Endothelial cell of umbilical vein (primary cell): ENCODE data around the gene GALNT13. TPM values are rescaled to one million over a fixed set of nuclear protein-coding genes. Genes with fewer than 3 reads are reported as not detected.

ENCODE experiments used
- BruUV-seq: library from RNA; stranded (reverse); fragments of 400-500 nt; replicated peaks from 2 replicates; lab custom pipeline; 2021; lab: Mats Ljungman, UMichigan
- CTCF ChIA-PET: fragments of 300-600, 350-600 bp; sonication (Branson Sonifier 250); formaldehyde crosslinking; loops from one replicate; lab custom pipeline; 2021; ENCODE audit warnings: antibody characterized with exemption, inconsistent platforms; lab: Charles Lee
- POLR2A ChIA-PET: fragments of 300-600, 350-600 bp; sonication (Branson Sonifier 250); formaldehyde crosslinking; loops from one replicate; lab custom pipeline; 2021; ENCODE audit warnings: antibody characterized with exemption, inconsistent platforms; lab: Charles Lee
- DNase-seq: peaks from one replicate; pipeline ENCODE4 v3.0.0-alpha.2; 2011; ENCODE audit warnings: low read depth, low spot score
- FAIRE-seq: peaks from 2 replicates; lab custom pipeline; 2011; peaks lifted over from hg19 to GRCh38; lab: Jason Lieb, UNC
- H2AFZ ChIP-seq: 2 replicates; pipeline ENCODE4 v1.6.0; 2012; ENCODE audit warnings: low read depth, low read length, control low read depth, inconsistent platforms
- H3K27ac ChIP-seq: 2 replicates; pipeline ENCODE4 v1.5.1; 2011; ENCODE audit warnings: low read depth, mild to moderate bottlenecking, control low read depth, low read length, moderate library complexity; ENCODE audit not compliant: insufficient read depth
- H3K27me3 ChIP-seq, 2 experiments: 2 replicates each; pipeline versions ENCODE4 v1.6.0 to v1.6.1; 2011; ENCODE audit warnings: low read length in 2 of 2, mixed read lengths in 1 of 2; ENCODE audit not compliant: control insufficient read depth in 2 of 2, insufficient read depth in 2 of 2
- H3K36me3 ChIP-seq, 2 experiments: 2 replicates in 1 of 2; 3 replicates in 1 of 2; pipeline ENCODE4 v1.5.1; 2011; ENCODE audit warnings: low read length in 2 of 2, mild to moderate bottlenecking in 1 of 2, moderate library complexity in 1 of 2; ENCODE audit not compliant: control insufficient read depth in 2 of 2, insufficient read depth in 2 of 2; ENCODE audit errors: extremely low read depth in 1 of 2
- H3K4me1 ChIP-seq: 3 replicates; pipeline ENCODE4 v1.5.1; 2011; ENCODE audit warnings: mild to moderate bottlenecking, low read length; ENCODE audit not compliant: control insufficient read depth, insufficient read depth; ENCODE audit errors: extremely low read depth
- H3K4me2 ChIP-seq: 2 replicates; pipeline ENCODE4 v1.6.1; 2011; ENCODE audit warnings: low read length, control low read depth, mixed read lengths; ENCODE audit not compliant: insufficient read depth
- H3K4me3 ChIP-seq, 3 experiments: fragments of 200-600 bp in 1 of 3; sonication (generic), shearing (Covaris generic) in 1 of 3; replicated peaks in 1 of 3; 2 replicates each; pipeline ENCODE4 v1.5.1; 2011 to 2016; ENCODE audit warnings: control low read depth in 3 of 3, low read length in 3 of 3, mild to moderate bottlenecking in 2 of 3, inconsistent platforms in 1 of 3, low read depth in 1 of 3, moderate library complexity in 1 of 3; ENCODE audit not compliant: insufficient read depth in 1 of 3
- H3K79me2 ChIP-seq: 2 replicates; pipeline ENCODE4 v1.6.0; 2012; ENCODE audit warnings: low read length, inconsistent platforms; ENCODE audit not compliant: control insufficient read depth, insufficient read depth
- H3K9ac ChIP-seq: replicated peaks from 2 replicates; pipeline ENCODE3; 2011; ENCODE audit warnings: low read length, control low read depth; ENCODE audit not compliant: insufficient read depth; ENCODE audit errors: extremely low read depth
- H3K9me1 ChIP-seq: replicated peaks from 3 replicates; pipeline ENCODE4 v1.6.0; 2011; ENCODE audit warnings: mild to moderate bottlenecking, low read length; ENCODE audit not compliant: control insufficient read depth, insufficient read depth; ENCODE audit errors: extremely low read depth
- H3K9me3 ChIP-seq: replicated peaks from 2 replicates; pipeline ENCODE4 v1.5.1; 2012; ENCODE audit warnings: low read length, inconsistent platforms; ENCODE audit not compliant: control insufficient read depth, insufficient read depth
- H4K20me1 ChIP-seq: replicated peaks from 2 replicates; pipeline ENCODE3; 2011; ENCODE audit warnings: mild to moderate bottlenecking, low read length; ENCODE audit not compliant: control insufficient read depth, insufficient read depth; ENCODE audit errors: extremely low read depth
- EZH2 ChIP-seq: IDR thresholded peaks from 2 replicates; pipeline ENCODE4 v1.6.1; 2012; ENCODE audit warnings: borderline replicate concordance, low read depth, mild to moderate bottlenecking, moderate library complexity, low read length, inconsistent platforms; ENCODE audit not compliant: severe bottlenecking
- FOS ChIP-seq: IDR thresholded peaks from 2 replicates; pipeline ENCODE4 v1.6.1; 2011; ENCODE audit warnings: mild to moderate bottlenecking, low read length, moderate library complexity, borderline replicate concordance; ENCODE audit not compliant: insufficient read depth
- GATA2 ChIP-seq: IDR thresholded peaks from 2 replicates; pipeline ENCODE4 v1.7.0; 2011; ENCODE audit warnings: low read depth, mild to moderate bottlenecking, moderate library complexity, mixed read lengths, low read length; ENCODE audit not compliant: insufficient read length, insufficient read depth
- JUN ChIP-seq: IDR thresholded peaks from 2 replicates; pipeline ENCODE4 v1.6.1; 2011; ENCODE audit warnings: borderline replicate concordance, low read depth; ENCODE audit not compliant: insufficient read length, insufficient read depth
- MYC ChIP-seq: IDR thresholded peaks from one replicate; pipeline ENCODE4 v1.6.1; 2011; ENCODE audit warnings: mild to moderate bottlenecking, low read depth, low read length
- POLR2A ChIP-seq: IDR thresholded peaks from 2 replicates; pipeline ENCODE4 v1.6.1; 2012; ENCODE audit warnings: low read depth, mild to moderate bottlenecking, control low read depth, low read length
- POLR2AphosphoS5 ChIP-seq: IDR thresholded peaks from 2 replicates; pipeline ENCODE4 v1.6.1; 2012; ENCODE audit warnings: low read depth, mild to moderate bottlenecking, control low read depth, low read length, moderate library complexity; ENCODE audit not compliant: insufficient read depth
- dilution Hi-C: fragments of 300-500 bp; cut with MboI; formaldehyde crosslinking; loops from one replicate; pipeline ENCODE4 v1.15.0; 2019; ENCODE audit warnings: low sequenced_read_pairs; ENCODE audit not compliant: extremely low pct_ligation_motif_present
- intact Hi-C: fragments of 100-400 bp; cut with micrococcal nuclease; formaldehyde crosslinking; loops from one replicate; pipeline ENCODE4 v1.10.0; 2022
- polyA plus RNA-seq, 4 experiments: library from polyadenylated mRNA; depleted of rRNA in 3 of 4; stranded (reverse) in 3 of 4; unstranded in 1 of 4; fragments of >200 nt; gene quantifications; 2 replicates each; pipeline versions ENCODE4 v1.2.1 to v1.2.3, GENCODE V29; 2011 to 2012; ENCODE audit warnings: missing spikeins in 1 of 4
- total RNA-seq: library from RNA; stranded (reverse); gene quantifications from 2 replicates; pipeline ENCODE4 v1.2.3, GENCODE V29; 2021
- TF ChIP-seq, protein P1 (sequence below), 2 donors: IDR thresholded peaks; 1 replicate in 1 of 2; 2 replicates in 1 of 2; pipeline ENCODE4 v1.5.1; 2011; ENCODE audit warnings: low read length in 2 of 2, mild to moderate bottlenecking in 2 of 2, moderate library complexity in 2 of 2, control low read depth in 1 of 2, inconsistent platforms in 1 of 2, low read depth in 1 of 2; ENCODE audit not compliant: insufficient read depth in 1 of 2; ENCODE audit errors: extremely low read depth in 1 of 2
- TF ChIP-seq, protein P2 (sequence below): IDR thresholded peaks from 2 replicates; pipeline ENCODE4 v1.6.1; 2011; ENCODE audit not compliant: insufficient read depth, insufficient read length

Gene GALNT13
- total and polyA plus RNA-seq, 2 donors (not counting 3 experiments of a cell fraction or from before 2014, with no cell fraction given): 0.06 TPM; not detected in 1

DNA sequence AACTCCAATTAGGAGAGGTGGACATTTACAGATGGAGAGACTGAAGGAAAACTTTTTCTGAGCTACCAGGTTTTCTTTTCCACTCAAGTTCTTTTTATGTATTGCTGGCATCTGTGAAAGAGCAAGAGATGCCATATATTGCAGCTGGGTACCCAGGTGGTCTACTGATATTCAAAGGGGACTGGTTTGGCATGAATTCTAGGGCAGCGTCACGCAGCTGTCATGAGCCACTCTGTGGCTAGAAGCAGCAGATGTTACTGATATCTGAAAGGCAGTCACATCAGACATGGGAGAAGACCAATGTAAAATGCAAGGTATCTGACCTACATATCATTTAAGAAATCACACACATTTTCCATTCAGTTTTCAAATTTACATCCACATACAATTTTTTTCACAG is 408.8 kb downstream of the GALNT13 start:
- intact Hi-C loops: no loop called here

More for the DNA sequence above, 408.8 kb downstream of the GALNT13 start:
- no peak for FAIRE-seq
- Histone ChIP-seq H3K9me3 (no peaks in the 10 kb centered on the region), H3K4me3 (no peak overlapping the region), H3K4me1 (no peaks in the 10 kb centered on the region), H4K20me1 (no peaks in the 10 kb centered on the region), H3K27ac (no peak overlapping the region), H3K79me2 (no peaks in the 10 kb centered on the region), H3K9ac (no peak overlapping the region), H2AFZ (no peak overlapping the region), H3K9me1 (no peaks in the 10 kb centered on the region), H3K27me3 (no peaks in the 10 kb centered on the region), H3K36me3 (no peaks in the 10 kb centered on the region), H3K4me2 (no peak overlapping the region)
- DNase-seq: no peak
- ChIA-PET CTCF (no interaction called here), POLR2A (no interaction called here)
- BruUV-seq: no TSS peak
- dilution Hi-C loops: no loop called here
- no peak for TF ChIP-seq GATA2
- no peak for TF ChIP-seq EZH2
- TF ChIP-seq, protein P1, sequence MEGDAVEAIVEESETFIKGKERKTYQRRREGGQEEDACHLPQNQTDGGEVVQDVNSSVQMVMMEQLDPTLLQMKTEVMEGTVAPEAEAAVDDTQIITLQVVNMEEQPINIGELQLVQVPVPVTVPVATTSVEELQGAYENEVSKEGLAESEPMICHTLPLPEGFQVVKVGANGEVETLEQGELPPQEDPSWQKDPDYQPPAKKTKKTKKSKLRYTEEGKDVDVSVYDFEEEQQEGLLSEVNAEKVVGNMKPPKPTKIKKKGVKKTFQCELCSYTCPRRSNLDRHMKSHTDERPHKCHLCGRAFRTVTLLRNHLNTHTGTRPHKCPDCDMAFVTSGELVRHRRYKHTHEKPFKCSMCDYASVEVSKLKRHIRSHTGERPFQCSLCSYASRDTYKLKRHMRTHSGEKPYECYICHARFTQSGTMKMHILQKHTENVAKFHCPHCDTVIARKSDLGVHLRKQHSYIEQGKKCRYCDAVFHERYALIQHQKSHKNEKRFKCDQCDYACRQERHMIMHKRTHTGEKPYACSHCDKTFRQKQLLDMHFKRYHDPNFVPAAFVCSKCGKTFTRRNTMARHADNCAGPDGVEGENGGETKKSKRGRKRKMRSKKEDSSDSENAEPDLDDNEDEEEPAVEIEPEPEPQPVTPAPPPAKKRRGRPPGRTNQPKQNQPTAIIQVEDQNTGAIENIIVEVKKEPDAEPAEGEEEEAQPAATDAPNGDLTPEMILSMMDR (IDR thresholded peaks at IDR 0.05; ENCODE audit: extremely low read depth in 1 of 2, insufficient read depth in 1 of 2, low read depth in 1 of 2, low read length in 2 of 2): no peak
- TF ChIP-seq POLR2A: no peak
- no peak for TF ChIP-seq FOS
- TF ChIP-seq JUN: no peak
- TF ChIP-seq MYC: no peak
- TF ChIP-seq, protein P2, sequence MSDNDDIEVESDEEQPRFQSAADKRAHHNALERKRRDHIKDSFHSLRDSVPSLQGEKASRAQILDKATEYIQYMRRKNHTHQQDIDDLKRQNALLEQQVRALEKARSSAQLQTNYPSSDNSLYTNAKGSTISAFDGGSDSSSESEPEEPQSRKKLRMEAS: no peak
- TF ChIP-seq POLR2AphosphoS5: no peak
